ENCODE results near the gene CEP162.
"Not testable (repeated sequence)": the region's sequence is repeated elsewhere in the genome, so short reads cannot be mapped to it uniquely, and the experiment has no call there.

Gene CEP162

DNA sequence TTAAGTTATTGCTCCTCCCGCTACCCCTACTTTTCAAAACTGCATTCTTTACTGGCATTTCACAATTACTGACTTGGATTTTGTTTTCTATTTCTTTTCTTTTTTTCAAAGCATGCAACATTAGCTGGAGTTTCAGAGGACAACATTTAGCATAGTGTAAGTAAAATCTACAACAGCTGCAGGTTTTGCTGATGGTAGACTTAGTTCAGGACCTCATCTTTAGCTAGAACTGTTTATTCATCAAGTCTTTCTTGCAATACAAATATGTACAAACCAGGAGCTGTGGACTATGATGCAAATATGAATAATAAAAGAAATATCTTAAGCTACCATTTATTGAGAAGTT is 728 bp upstream of the CEP162 start:
- DNase-seq: no peak

- peak; percentile 6 for DNase-seq
Measured at GRCh38 chr6:84227044-84227433, 404 bp downstream of the CEP162 start.

- no peak for DNase-seq
Measured at GRCh38 chr6:84224251-84224650, 3.2 kb downstream of the CEP162 start.

DNA sequence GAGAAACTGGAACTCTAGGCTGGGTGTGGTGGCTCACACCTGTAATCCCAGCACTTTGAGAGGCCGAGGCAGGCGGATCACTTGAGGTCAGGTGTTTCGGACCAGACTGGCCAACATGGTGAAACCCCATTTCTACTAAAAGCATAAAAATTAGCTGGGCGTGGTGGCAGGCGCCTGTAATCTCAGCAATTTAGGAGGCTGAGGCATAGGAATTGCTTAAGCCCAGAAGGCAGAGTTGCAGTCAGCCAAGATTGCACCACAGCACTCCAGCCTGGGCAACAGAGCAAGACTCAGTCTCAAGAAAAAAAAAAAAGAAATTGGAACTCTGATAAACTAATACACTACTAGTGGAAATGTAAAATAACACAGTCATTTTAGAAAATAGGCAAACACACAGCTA is 3.8 kb downstream of the CEP162 start:
- not testable (repeated sequence) for DNase-seq

GRCh38 chr6:84222426-84222825 is 5.0 kb downstream of the CEP162 start:
- no peak for DNase-seq

GRCh38 chr6:84220809-84221409 is 6.5 kb downstream of the CEP162 start:
- DNase-seq: no peak

DNA sequence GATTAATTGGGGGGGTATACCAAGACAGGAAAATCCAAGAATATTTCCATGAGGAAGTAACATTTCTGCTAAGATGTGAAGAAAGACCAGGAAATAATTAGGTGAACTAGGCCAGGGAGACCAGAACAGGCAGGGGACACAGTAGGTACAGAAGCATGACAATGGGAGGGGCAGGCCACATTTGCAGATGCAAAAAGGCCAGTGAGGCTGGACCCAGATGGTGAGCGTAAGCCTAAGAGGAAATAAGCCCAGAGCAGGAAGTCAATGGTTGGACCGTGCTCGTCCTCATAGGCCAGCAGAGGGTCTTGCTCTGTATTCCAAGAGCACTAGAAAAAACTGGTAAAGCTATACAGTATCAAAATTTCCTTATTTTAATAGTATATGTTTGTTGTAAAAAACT is 9.4 kb downstream of the CEP162 start:
- no peak for DNase-seq

GRCh38 chr6:84213217-84213616 is 14.2 kb downstream of the CEP162 start:
- DNase-seq: no peak

GRCh38 chr6:84204011-84204410 is 23.4 kb downstream of the CEP162 start:
- no peak for DNase-seq

GRCh38 chr6:84199987-84200386 is 27.5 kb downstream of the CEP162 start:
- not testable (repeated sequence) for DNase-seq

DNA sequence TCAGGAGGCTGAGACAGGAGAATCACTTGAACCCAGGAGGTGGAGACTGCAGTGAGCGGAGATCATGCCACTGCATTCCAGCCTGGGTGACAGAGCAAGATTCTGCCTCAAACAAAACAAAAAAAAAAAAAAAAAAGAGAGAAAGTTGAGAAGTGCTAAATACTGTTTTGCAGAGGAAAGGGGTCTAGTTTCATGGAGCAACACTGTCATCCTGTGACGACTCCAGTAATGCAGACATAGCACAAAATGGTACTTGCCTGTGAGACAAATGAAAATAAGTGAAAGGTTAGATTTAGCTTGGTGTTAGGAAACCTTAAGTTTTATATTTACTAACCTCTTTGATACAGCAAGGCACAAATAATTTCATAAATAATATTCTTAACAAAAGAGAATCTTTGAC is 29.7 kb downstream of the CEP162 start:
- DNase-seq: no peak

- no peak for DNase-seq
Measured at GRCh38 chr6:84193114-84193708, 34.2 kb downstream of the CEP162 start.

DNA sequence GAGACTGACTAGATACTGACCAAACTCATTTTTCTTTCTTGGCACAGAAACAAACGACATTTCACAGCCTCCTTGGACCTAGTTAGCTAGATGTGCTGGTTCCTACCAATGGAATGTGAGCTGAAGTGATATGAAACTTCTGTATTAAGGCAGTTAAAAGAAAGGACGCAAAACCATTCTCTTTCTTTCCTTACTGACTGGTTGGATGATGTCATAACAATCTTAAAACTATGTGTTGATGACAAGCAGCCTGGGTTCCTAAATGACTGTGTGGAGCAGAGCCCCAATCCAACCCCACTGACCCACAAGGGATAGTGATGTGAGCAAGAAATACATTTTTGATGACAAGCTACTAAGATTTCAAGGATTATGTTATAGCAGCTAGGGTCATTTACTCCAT is 35.6 kb downstream of the CEP162 start:
- DNase-seq: no peak

DNA sequence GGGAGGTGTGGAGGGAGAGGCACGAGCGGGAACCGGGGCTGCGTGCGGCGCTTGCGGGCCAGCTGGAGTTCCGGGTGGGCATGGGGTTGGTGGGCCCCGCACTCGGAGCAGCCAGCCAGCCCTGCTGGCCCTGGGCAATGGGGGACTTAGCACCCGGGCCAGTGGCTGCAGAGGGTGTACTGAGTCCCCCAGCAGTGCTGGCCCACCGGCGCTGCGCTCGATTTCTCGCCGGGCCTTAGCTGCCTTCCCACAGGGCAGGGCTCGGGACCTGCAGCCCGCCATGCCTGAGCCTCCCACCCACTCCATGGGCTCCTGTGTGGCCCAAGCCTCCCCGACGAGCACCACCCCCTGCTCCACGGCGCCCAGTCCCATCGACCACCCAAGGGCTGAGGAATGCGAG is 38.1 kb downstream of the CEP162 start:
- not testable (repeated sequence) for DNase-seq

- no peak for DNase-seq
Measured at GRCh38 chr6:84183430-84183829, 44.0 kb downstream of the CEP162 start.

DNA sequence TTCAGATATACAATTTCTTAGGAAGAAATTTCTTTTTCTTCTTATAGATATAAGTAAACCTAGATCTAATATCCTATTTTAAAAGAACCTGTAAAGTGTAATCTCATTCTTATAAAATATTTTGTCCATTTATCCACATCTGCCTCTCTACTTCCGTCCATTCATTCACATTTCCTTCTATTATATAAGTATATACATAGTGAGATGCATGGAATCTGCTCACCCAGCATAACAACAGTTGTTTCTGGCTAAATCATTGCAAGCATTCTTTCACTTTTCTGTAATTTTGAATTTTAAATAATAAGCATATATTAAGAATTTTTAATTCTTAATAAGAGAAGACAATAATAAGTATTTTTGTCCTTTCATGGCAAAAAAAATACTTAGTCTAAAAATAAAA is 45.4 kb downstream of the CEP162 start:
- no peak for DNase-seq

- no peak for DNase-seq
Measured at GRCh38 chr6:84177241-84177640, 50.2 kb downstream of the CEP162 start.

GRCh38 chr6:84172574-84172973 is 54.9 kb downstream of the CEP162 start:
- no peak for DNase-seq

DNA sequence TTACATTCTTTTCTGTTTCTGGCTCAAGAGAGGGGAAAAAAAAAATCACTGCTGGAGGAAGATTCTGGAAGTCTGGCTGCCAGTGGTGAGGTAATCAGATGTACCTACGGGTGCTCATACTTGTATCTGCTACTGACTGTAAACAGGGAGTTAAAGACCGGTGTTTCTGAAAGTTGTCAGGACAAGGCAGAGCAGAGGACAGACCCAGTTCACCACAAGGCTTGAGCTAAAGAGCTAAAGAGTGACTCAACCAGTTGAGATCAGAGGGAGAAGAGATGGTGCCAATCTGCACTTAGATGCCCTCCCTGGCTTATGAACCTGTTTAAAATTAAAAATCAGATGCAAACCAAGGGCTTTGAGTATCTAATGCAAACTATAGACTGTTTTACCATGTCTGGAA is 55.4 kb downstream of the CEP162 start:
- no peak for DNase-seq

GRCh38 chr6:84167457-84167856 is 60.0 kb downstream of the CEP162 start:
- no peak for DNase-seq

DNA sequence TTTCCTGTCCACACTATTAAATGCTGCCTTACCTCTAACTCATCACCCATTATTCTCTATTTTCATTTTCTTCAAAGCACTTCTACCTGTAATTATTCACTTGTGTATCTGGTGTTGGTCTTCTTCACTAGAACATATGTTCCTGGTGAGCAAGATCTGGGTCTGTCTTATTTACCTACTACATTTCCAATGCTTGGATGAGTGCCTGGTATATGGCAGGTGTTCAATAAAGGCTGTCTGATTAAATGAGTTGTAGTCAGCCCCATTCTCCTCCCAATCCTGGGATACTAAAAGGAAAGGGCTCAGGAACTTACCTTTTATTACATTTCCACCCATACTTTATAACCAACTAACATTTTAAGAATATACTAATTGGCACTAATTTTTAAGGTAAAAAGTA is 61.0 kb downstream of the CEP162 start:
- no peak for DNase-seq

DNA sequence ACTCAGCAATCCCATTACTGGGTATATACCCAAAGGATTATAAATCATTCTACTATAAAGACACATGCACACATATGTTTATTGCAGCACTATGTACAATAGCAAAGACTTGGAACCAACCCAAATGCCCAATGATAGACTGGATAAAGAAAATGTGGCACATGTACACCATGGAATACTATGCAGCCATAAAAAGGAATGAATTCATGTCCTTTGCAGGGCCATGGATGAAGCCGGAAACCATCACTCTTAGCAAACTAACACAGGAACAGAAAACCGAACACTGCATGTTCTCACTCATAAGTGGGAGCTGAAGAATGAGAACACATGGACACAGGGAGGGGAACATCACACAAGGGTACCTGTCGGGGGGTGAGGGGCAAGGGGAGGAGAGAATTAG is 63.1 kb downstream of the CEP162 start:
- DNase-seq: not testable (repeated sequence)

GRCh38 chr6:84161190-84161589 is 66.3 kb downstream of the CEP162 start:
- no peak for DNase-seq

GRCh38 chr6:84156306-84156705 is 71.1 kb downstream of the CEP162 start:
- DNase-seq: no peak

DNA sequence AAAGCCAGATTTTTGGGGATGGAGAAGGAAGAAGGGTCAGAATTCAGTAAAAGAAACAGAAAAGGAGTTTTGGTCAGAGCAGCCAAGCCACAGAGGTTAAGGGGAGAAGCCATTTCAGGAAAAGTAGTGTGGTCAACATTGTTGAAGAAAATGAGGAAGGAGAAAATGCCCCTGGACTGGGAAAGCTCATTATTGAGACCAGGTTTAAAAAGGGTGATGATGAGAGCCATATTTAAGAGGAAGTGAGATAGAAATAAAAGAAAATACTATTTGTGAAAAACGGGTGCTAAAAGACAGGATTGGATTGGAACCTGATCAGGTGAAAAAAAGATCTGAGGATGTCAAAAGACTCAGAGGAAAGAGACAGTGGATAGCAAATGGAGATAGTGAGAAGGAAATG is 75.8 kb downstream of the CEP162 start:
- no peak for DNase-seq
